ENCODE data around the gene C8G. TPM values are rescaled to one million over a fixed set of nuclear protein-coding genes. Genes with fewer than 3 reads are reported as not detected.

Gene C8G
- total RNA-seq, 1 donor from 2014 or later: 1.1 TPM

- TF ChIP-seq CTCF (IDR thresholded peaks at IDR 0.05): no peak
- Histone ChIP-seq H3K4me3 (no peak overlapping the region), H3K27ac (no peak overlapping the region), H3K27me3 (no peaks in the 10 kb centered on the region), H3K36me3 (peaks cover 64% of the 10 kb centered on the region), H3K9me3 (no peaks in the 10 kb centered on the region), H3K4me1 (no peaks in the 10 kb centered on the region)
- ATAC-seq (no peak), DNase-seq (no peak)
- intact Hi-C loops (cut with DNase I): no loop called here
Measured at GRCh38 chr9:136916330-136917184, 28.5 kb upstream of the C8G start.

- H3K27me3 ChIP-seq: no peaks in the 10 kb centered on the region
- ATAC-seq (no peak), DNase-seq (no peak)
- peaks cover 61% of the 10 kb centered on the region for H3K36me3 ChIP-seq
- H3K27ac ChIP-seq: no peak overlapping the region
- H3K4me1 ChIP-seq: no peaks in the 10 kb centered on the region
- intact Hi-C loops (cut with DNase I): no loop called here
- H3K9me3 ChIP-seq: no peaks in the 10 kb centered on the region
- TF ChIP-seq CTCF (IDR thresholded peaks at IDR 0.05): no peak
- no peak overlapping the region for H3K4me3 ChIP-seq
Measured at GRCh38 chr9:136917902-136918301, 27.1 kb upstream of the C8G start.

GRCh38 chr9:136920069-136920468 is 25.0 kb upstream of the C8G start:
- no peak for TF ChIP-seq CTCF (IDR thresholded peaks at IDR 0.05)
- no peak overlapping the region for H3K27ac ChIP-seq
- no peaks in the 10 kb centered on the region for H3K27me3 ChIP-seq
- peaks cover 54% of the 10 kb centered on the region for H3K36me3 ChIP-seq
- DNase-seq (no peak), ATAC-seq (no peak)
- no peaks in the 10 kb centered on the region for H3K4me1 ChIP-seq
- H3K4me3 ChIP-seq: no peak overlapping the region
- intact Hi-C loops (cut with DNase I): no loop called here
- no peaks in the 10 kb centered on the region for H3K9me3 ChIP-seq

GRCh38 chr9:136920734-136921231 is 24.3 kb upstream of the C8G start:
- H3K9me3 ChIP-seq: no peaks in the 10 kb centered on the region
- intact Hi-C loops (cut with DNase I): no loop called here
- H3K27me3 ChIP-seq: no peaks in the 10 kb centered on the region
- H3K4me1 ChIP-seq: no peaks in the 10 kb centered on the region
- peaks cover 56% of the 10 kb centered on the region for H3K36me3 ChIP-seq
- H3K4me3 ChIP-seq: no peak overlapping the region
- no peak for DNase-seq
- no peak for ATAC-seq
- H3K27ac ChIP-seq: no peak overlapping the region
- TF ChIP-seq CTCF (IDR thresholded peaks at IDR 0.05): no peak

- no peak for TF ChIP-seq CTCF (IDR thresholded peaks at IDR 0.05)
- Histone ChIP-seq H3K36me3 (peaks cover 60% of the 10 kb centered on the region), H3K4me1 (no peaks in the 10 kb centered on the region), H3K27me3 (no peaks in the 10 kb centered on the region), H3K27ac (no peak overlapping the region), H3K4me3 (no peak overlapping the region), H3K9me3 (no peaks in the 10 kb centered on the region)
- intact Hi-C loops (cut with DNase I): no loop called here
- ATAC-seq (no peak), DNase-seq (no peak)
Measured at GRCh38 chr9:136921307-136921706, 23.7 kb upstream of the C8G start.
